Measurements from ENCODE around the gene PDE4D. TPM values are rescaled to one million over a fixed set of nuclear protein-coding genes. Genes with fewer than 3 reads are reported as not detected.
A peak's percentile ranks its signal among the peaks of the same experiment; 100 is the strongest.
"Not testable (repeated sequence)": the region's sequence is repeated elsewhere in the genome, so short reads cannot be mapped to it uniquely, and the experiment has no call there.

Gene PDE4D
- total and polyA plus RNA-seq, 9 donors: 21.1 to 65.9 (median 33.0) TPM

GRCh38 chr5:59790776-59791475, 102.6 kb downstream of the PDE4D start:
- no peaks in the 10 kb centered on the region for H3K9me3 ChIP-seq (replicated peaks; ENCODE audit: control insufficient read depth, low read depth, low read length)
- WGBS (ENCODE audit: insufficient coverage): 72% methylated on average over 2 of the region's 9 CpGs
- no peak overlapping the region for H3K4me3 ChIP-seq (ENCODE audit: low read length)
- no peak for DNase-seq
- H3K4me1 ChIP-seq (ENCODE audit: control insufficient read depth, insufficient read depth, low read length): no peaks in the 10 kb centered on the region
- no peak overlapping the region for H3K27ac ChIP-seq (ENCODE audit: low read length)
- no peaks in the 10 kb centered on the region for H3K36me3 ChIP-seq (ENCODE audit: control insufficient read depth, insufficient read depth, low read length)
- H3K27me3 ChIP-seq (ENCODE audit: control insufficient read depth, insufficient read depth, low read length): no peaks in the 10 kb centered on the region

GRCh38 chr5:59790376-59790775, 103.2 kb downstream of the PDE4D start:
- H3K27ac ChIP-seq (ENCODE audit: low read length): no peak overlapping the region
- WGBS (ENCODE audit: insufficient coverage): 100% methylated on average over 3 of the region's 7 CpGs

GRCh38 chr5:59789894-59790293, 103.6 kb downstream of the PDE4D start:
- WGBS (ENCODE audit: insufficient coverage): 40% methylated on average over 1 of the region's 2 CpGs
- Histone ChIP-seq H3K4me3 (ENCODE audit: low read length) (no peak overlapping the region), H3K27me3 (ENCODE audit: control insufficient read depth, insufficient read depth, low read length) (no peaks in the 10 kb centered on the region), H3K36me3 (ENCODE audit: control insufficient read depth, insufficient read depth, low read length) (no peaks in the 10 kb centered on the region), H3K4me1 (ENCODE audit: control insufficient read depth, insufficient read depth, low read length) (no peaks in the 10 kb centered on the region), H3K9me3 (replicated peaks; ENCODE audit: control insufficient read depth, low read depth, low read length) (no peaks in the 10 kb centered on the region), H3K27ac (ENCODE audit: low read length) (no peak overlapping the region)
- no peak for DNase-seq

More at GRCh38 chr5:59790376-59790775, 103.2 kb downstream of the PDE4D start:
- H3K4me3 ChIP-seq (ENCODE audit: low read length): no peak overlapping the region
- H3K36me3 ChIP-seq (ENCODE audit: control insufficient read depth, insufficient read depth, low read length): no peaks in the 10 kb centered on the region
- no peaks in the 10 kb centered on the region for H3K9me3 ChIP-seq (replicated peaks; ENCODE audit: control insufficient read depth, low read depth, low read length)
- no peaks in the 10 kb centered on the region for H3K4me1 ChIP-seq (ENCODE audit: control insufficient read depth, insufficient read depth, low read length)
- no peaks in the 10 kb centered on the region for H3K27me3 ChIP-seq (ENCODE audit: control insufficient read depth, insufficient read depth, low read length)
- no peak for DNase-seq

GRCh38 chr5:59789197-59789596, 104.3 kb downstream of the PDE4D start:
- H3K27me3 ChIP-seq (ENCODE audit: control insufficient read depth, insufficient read depth, low read length): no peaks in the 10 kb centered on the region
- H3K36me3 ChIP-seq (ENCODE audit: control insufficient read depth, insufficient read depth, low read length): no peaks in the 10 kb centered on the region
- H3K4me1 ChIP-seq (ENCODE audit: control insufficient read depth, insufficient read depth, low read length): no peaks in the 10 kb centered on the region
- 50% methylated on average over 1 of the region's 2 CpGs for WGBS (ENCODE audit: insufficient coverage)
- DNase-seq: peak; percentile 82
- no peak overlapping the region for H3K4me3 ChIP-seq (ENCODE audit: low read length)
- no peak overlapping the region for H3K27ac ChIP-seq (ENCODE audit: low read length)
- H3K9me3 ChIP-seq (replicated peaks; ENCODE audit: control insufficient read depth, low read depth, low read length): no peaks in the 10 kb centered on the region

- Histone ChIP-seq H3K27ac (ENCODE audit: low read length) (no peak overlapping the region), H3K27me3 (ENCODE audit: control insufficient read depth, insufficient read depth, low read length) (no peaks in the 10 kb centered on the region), H3K4me3 (ENCODE audit: low read length) (no peak overlapping the region), H3K9me3 (replicated peaks; ENCODE audit: control insufficient read depth, low read depth, low read length) (no peaks in the 10 kb centered on the region), H3K4me1 (ENCODE audit: control insufficient read depth, insufficient read depth, low read length) (no peaks in the 10 kb centered on the region), H3K36me3 (ENCODE audit: control insufficient read depth, insufficient read depth, low read length) (no peaks in the 10 kb centered on the region)
- no peak for DNase-seq
- WGBS (ENCODE audit: insufficient coverage): 54% methylated on average over 5 of the region's 6 CpGs
These were observed 107.2 kb downstream of the PDE4D start for GRCh38 chr5:59786334-59786805.

GRCh38 chr5:59785676-59786333, 107.7 kb downstream of the PDE4D start:
- DNase-seq: no peak
- H3K27me3 ChIP-seq (ENCODE audit: control insufficient read depth, insufficient read depth, low read length): no peaks in the 10 kb centered on the region
- H3K4me1 ChIP-seq (ENCODE audit: control insufficient read depth, insufficient read depth, low read length): no peaks in the 10 kb centered on the region
- no peak overlapping the region for H3K4me3 ChIP-seq (ENCODE audit: low read length)
- 92% methylated on average over 4 of the region's 5 CpGs for WGBS (ENCODE audit: insufficient coverage)
- no peaks in the 10 kb centered on the region for H3K36me3 ChIP-seq (ENCODE audit: control insufficient read depth, insufficient read depth, low read length)
- no peaks in the 10 kb centered on the region for H3K9me3 ChIP-seq (replicated peaks; ENCODE audit: control insufficient read depth, low read depth, low read length)
- H3K27ac ChIP-seq (ENCODE audit: low read length): no peak overlapping the region

GRCh38 chr5:59784708-59785107, 108.8 kb downstream of the PDE4D start:
- not testable (repeated sequence) for H3K36me3 ChIP-seq (ENCODE audit: control insufficient read depth, insufficient read depth, low read length); H3K4me1 ChIP-seq (ENCODE audit: control insufficient read depth, insufficient read depth, low read length)
- WGBS (ENCODE audit: insufficient coverage): no CpG with 5 or more reads among the region's 1 CpG

GRCh38 chr5:59783264-59783663, 110.3 kb downstream of the PDE4D start:
- no peaks in the 10 kb centered on the region for H3K4me1 ChIP-seq (ENCODE audit: control insufficient read depth, insufficient read depth, low read length)
- H3K27me3 ChIP-seq (ENCODE audit: control insufficient read depth, insufficient read depth, low read length): no peaks in the 10 kb centered on the region
- no peaks in the 10 kb centered on the region for H3K36me3 ChIP-seq (ENCODE audit: control insufficient read depth, insufficient read depth, low read length)
- H3K4me3 ChIP-seq (ENCODE audit: low read length): no peak overlapping the region
- H3K9me3 ChIP-seq (replicated peaks; ENCODE audit: control insufficient read depth, low read depth, low read length): no peaks in the 10 kb centered on the region
- DNase-seq: no peak
- no peak overlapping the region for H3K27ac ChIP-seq (ENCODE audit: low read length)

More at GRCh38 chr5:59784708-59785107, 108.8 kb downstream of the PDE4D start:
- not testable (repeated sequence) for DNase-seq; H3K4me3 ChIP-seq (ENCODE audit: low read length); H3K27me3 ChIP-seq (ENCODE audit: control insufficient read depth, insufficient read depth, low read length); H3K27ac ChIP-seq (ENCODE audit: low read length); H3K9me3 ChIP-seq (replicated peaks; ENCODE audit: control insufficient read depth, low read depth, low read length)

GRCh38 chr5:59782856-59783255, 110.7 kb downstream of the PDE4D start:
- Histone ChIP-seq H3K27ac (ENCODE audit: low read length) (no peak overlapping the region), H3K9me3 (replicated peaks; ENCODE audit: control insufficient read depth, low read depth, low read length) (no peaks in the 10 kb centered on the region), H3K4me3 (ENCODE audit: low read length) (no peak overlapping the region), H3K4me1 (ENCODE audit: control insufficient read depth, insufficient read depth, low read length) (no peaks in the 10 kb centered on the region), H3K36me3 (ENCODE audit: control insufficient read depth, insufficient read depth, low read length) (no peaks in the 10 kb centered on the region), H3K27me3 (ENCODE audit: control insufficient read depth, insufficient read depth, low read length) (no peaks in the 10 kb centered on the region)
- DNase-seq: peak; percentile 80
- WGBS (ENCODE audit: insufficient coverage): no CpG with 5 or more reads among the region's 1 CpG

GRCh38 chr5:59779453-59779852, 114.1 kb downstream of the PDE4D start:
- H3K27me3 ChIP-seq (ENCODE audit: control insufficient read depth, insufficient read depth, low read length): no peaks in the 10 kb centered on the region
- H3K27ac ChIP-seq (ENCODE audit: low read length): no peak overlapping the region
- no peaks in the 10 kb centered on the region for H3K9me3 ChIP-seq (replicated peaks; ENCODE audit: control insufficient read depth, low read depth, low read length)
- no peaks in the 10 kb centered on the region for H3K36me3 ChIP-seq (ENCODE audit: control insufficient read depth, insufficient read depth, low read length)
- no peaks in the 10 kb centered on the region for H3K4me1 ChIP-seq (ENCODE audit: control insufficient read depth, insufficient read depth, low read length)
- no peak overlapping the region for H3K4me3 ChIP-seq (ENCODE audit: low read length)
- no CpG with 5 or more reads among the region's 2 CpGs for WGBS (ENCODE audit: insufficient coverage)
- DNase-seq: no peak
